HepG2 (cell line): Measurements from ENCODE around the gene ACSL6. TPM values are rescaled to one million over a fixed set of nuclear protein-coding genes. Genes with fewer than 3 reads are reported as not detected.

Experiments
- ATAC-seq: fragments of 200-7000 bp; cut with Tn5 transposase; 3 replicates; pipeline ENCODE4 v1.9.1; 2020; ENCODE audit warnings: mild to moderate bottlenecking, moderate library complexity
- BruUV-seq: library from RNA; stranded (reverse); fragments of 400-500 nt; replicated peaks from 2 replicates; lab custom pipeline; 2021; lab: Mats Ljungman, UMichigan
- CTCF ChIA-PET: fragments of 300-600 bp; formaldehyde crosslinking; extraction: SDS; loops from one replicate; lab custom pipeline; 2021; ENCODE audit warnings: low total read pairs, inconsistent platforms, low intra/inter-chr PET ratio; lab: Yijun Ruan, JAX
- POLR2A ChIA-PET: fragments of 350-600 bp; sonication (Branson Sonifier 250); formaldehyde crosslinking; loops from one replicate; lab custom pipeline; 2020; ENCODE audit warnings: antibody characterized with exemption, inconsistent platforms; lab: Yijun Ruan, JAX
- DNase-seq: peaks from one replicate; pipeline ENCODE4 v3.0.0-alpha.2; 2015; ENCODE audit warnings: low spot score
- FAIRE-seq: peaks from 3 replicates; lab custom pipeline; 2011; peaks lifted over from hg19 to GRCh38; lab: Jason Lieb, UNC
- H2AFZ ChIP-seq: one replicate; pipeline ENCODE4 v1.6.1; 2011; ENCODE audit warnings: low read length, inconsistent platforms
- H3K27ac ChIP-seq: fragments of 300-600 bp; 3 replicates; pipeline ENCODE4 v1.8.0; 2011; ENCODE audit warnings: mixed run types, mild to moderate bottlenecking, mixed read lengths, low read length, inconsistent platforms; ENCODE audit not compliant: insufficient read depth; ENCODE audit errors: extremely low read length
- H3K27me3 ChIP-seq, 2 experiments: fragments of 200-600 bp in 1 of 2; 2 replicates in 1 of 2; 3 replicates in 1 of 2; pipeline versions ENCODE4 v1.6.0 to v1.8.0; 2011; ENCODE audit warnings: low read length in 2 of 2, mild to moderate bottlenecking in 2 of 2, moderate library complexity in 2 of 2, inconsistent platforms in 1 of 2; ENCODE audit not compliant: insufficient read depth in 2 of 2, control insufficient read depth in 1 of 2
- H3K36me3 ChIP-seq, 2 experiments: fragments of 200-600 bp in 1 of 2; replicated peaks in 1 of 2; 2 replicates in 1 of 2; 3 replicates in 1 of 2; pipeline versions ENCODE4 v1.5.1 to v1.8.0; 2011; ENCODE audit warnings: low read length in 2 of 2, inconsistent platforms in 1 of 2; ENCODE audit not compliant: insufficient read depth in 2 of 2, control insufficient read depth in 1 of 2
- H3K4me1 ChIP-seq: 2 replicates; pipeline ENCODE4 v1.5.1; 2012; ENCODE audit warnings: low read length, inconsistent platforms; ENCODE audit not compliant: insufficient read depth
- H3K4me2 ChIP-seq: 2 replicates; pipeline ENCODE4 v1.6.0; 2011; ENCODE audit warnings: low read depth, low read length, inconsistent platforms
- H3K4me3 ChIP-seq, 3 experiments: fragments of 200-600 bp in 1 of 3; sonication (generic), shearing (Covaris generic) in 1 of 3; replicated peaks in 1 of 3; 2 replicates each; pipeline ENCODE4 v1.5.1; 2011 to 2016; ENCODE audit warnings: low read length in 3 of 3, inconsistent platforms in 2 of 3, low read depth in 2 of 3, mild to moderate bottlenecking in 2 of 3, control low read depth in 1 of 3, mixed read lengths in 1 of 3; ENCODE audit not compliant: insufficient read depth in 1 of 3
- H3K79me2 ChIP-seq: one replicate; pipeline ENCODE4 v1.6.1; 2011; ENCODE audit warnings: low read length, inconsistent platforms; ENCODE audit not compliant: insufficient read depth
- H3K9ac ChIP-seq: 2 replicates; pipeline ENCODE4 v1.6.0; 2011; ENCODE audit warnings: mild to moderate bottlenecking, low read depth, low read length, inconsistent platforms; ENCODE audit not compliant: insufficient read depth
- H3K9me3 ChIP-seq: 2 replicates; pipeline ENCODE4 v1.5.1; 2012; ENCODE audit warnings: mild to moderate bottlenecking, low read length
- H4K20me1 ChIP-seq: 2 replicates; pipeline ENCODE4 v1.6.0; 2011; ENCODE audit warnings: inconsistent platforms, mild to moderate bottlenecking, low read length, moderate library complexity; ENCODE audit not compliant: insufficient read depth
- PAF1 ChIP-seq: IDR thresholded peaks from 2 replicates; pipeline ENCODE4 v1.6.1; 2016; ENCODE audit warnings: missing genetic modification reagents, missing compliant biosample characterization
- RNF2 ChIP-seq: fragments of 450-650 bp; conservative IDR thresholded peaks from 2 replicates; pipeline ENCODE4 v1.6.1; 2016; ENCODE audit warnings: low read depth
- SALL2 ChIP-seq: sonication (generic); formaldehyde crosslinking; IDR thresholded peaks from 2 replicates; pipeline ENCODE4 v1.8.1; 2023; ENCODE audit warnings: mild to moderate bottlenecking, missing genetic modification reagents, inconsistent platforms
- SRSF9 ChIP-seq: fragments of 200-400 bp; formaldehyde crosslinking; IDR thresholded peaks from 2 replicates; pipeline ENCODE4 v1.6.1; 2018; ENCODE audit warnings: borderline replicate concordance, mild to moderate bottlenecking, low read depth, low read length; ENCODE audit not compliant: insufficient read depth, poor library complexity, severe bottlenecking
- WGBS: methylation state at CpG from one replicate; pipeline ENCODE4 v1.1.6; 2017; ENCODE audit warnings: low lambda C conversion rate; 5-methylcytosine and 5-hydroxymethylcytosine counted together
- in situ Hi-C: cut with HindIII; loops from 2 replicates; pipeline ENCODE4 v1.10.0; 2017; ENCODE audit warnings: low pct_unique_long_range_greater_than_20kb; ENCODE audit not compliant: extremely low pct_ligation_motif_present
- intact Hi-C: fragments of 100-400 bp; cut with micrococcal nuclease; formaldehyde crosslinking; loops from one replicate; pipeline ENCODE4 v1.10.0; 2022; ENCODE audit not compliant: unreplicated experiment
- polyA plus RNA-seq, 8 experiments: library from polyadenylated mRNA; depleted of rRNA in 3 of 8; stranded (reverse) in 7 of 8; unstranded in 1 of 8; fragments of >200 nt; fragmentation: Illumina TruSeq in 4 of 8; extraction: Trizol in 4 of 8; gene quantifications; 2 replicates each; pipeline versions ENCODE4 v1.2.1 to v1.2.3, GENCODE V29; 2011 to 2016; ENCODE audit warnings: low read depth in 4 of 8, missing spikeins in 1 of 8, mixed read lengths in 1 of 8; ENCODE audit not compliant: insufficient read depth in 1 of 8
- total RNA-seq, 5 experiments: library from RNA; depleted of rRNA; stranded (reverse); fragments of >200 nt; fragmentation: Illumina TruSeq; extraction: Trizol; gene quantifications; 2 replicates each; pipeline ENCODE4 v1.2.3, GENCODE V29; 2016; ENCODE audit warnings: low read depth in 1 of 5
- TF ChIP-seq, protein P1 (sequence below): sonication (generic); formaldehyde crosslinking; IDR thresholded peaks from 2 replicates; pipeline ENCODE4; 2020; ENCODE audit warnings: missing genetic modification reagents, mild to moderate bottlenecking, borderline replicate concordance

ACSL6 gene
- total and polyA plus RNA-seq, 2 of the 13 experiments (the other 11 are each of a cell fraction or from before 2014, with no cell fraction given): 3.7 to 3.8 TPM

DNA sequence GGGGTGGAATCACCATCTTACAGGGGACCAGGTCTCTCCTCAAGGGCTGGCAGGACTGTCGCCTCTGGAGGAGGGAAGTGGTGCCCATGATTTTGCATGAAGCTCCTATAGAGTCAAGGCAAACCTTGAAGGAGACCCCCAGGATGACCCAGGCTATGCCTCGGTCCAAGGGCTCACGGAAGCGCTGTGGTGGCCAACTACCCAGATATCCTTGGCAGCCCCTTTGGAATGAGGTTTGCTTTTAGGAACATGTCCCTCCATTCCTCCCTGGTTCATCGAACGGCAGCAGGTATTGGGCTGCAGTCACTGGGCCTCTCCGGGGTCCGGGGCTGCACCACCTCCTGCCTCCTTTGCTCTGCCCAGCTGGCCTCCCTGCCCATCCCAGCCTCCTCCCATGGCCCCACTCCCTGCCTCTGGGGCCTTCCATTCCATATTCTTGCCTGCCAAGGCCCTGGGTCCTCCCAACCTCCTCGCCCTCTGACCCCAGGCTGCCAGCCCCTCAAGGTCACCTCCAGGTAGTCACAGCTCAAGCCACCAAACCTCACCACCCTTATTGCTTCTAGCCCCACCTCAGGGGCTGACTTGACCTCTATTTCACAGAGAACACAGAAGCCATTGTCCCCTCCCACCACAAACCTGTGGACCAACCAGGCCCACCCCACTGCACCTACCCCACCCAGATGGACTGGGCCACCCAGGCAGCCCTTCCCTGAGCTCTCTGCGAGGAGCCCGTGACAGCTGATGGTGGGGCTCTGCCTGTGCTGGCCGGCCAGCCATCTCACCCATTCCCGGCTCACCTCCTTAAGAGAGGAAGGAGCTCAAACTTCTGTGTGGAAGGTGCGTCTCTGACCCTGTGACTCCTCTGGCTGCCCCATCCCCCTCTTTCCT is 45.4 kb upstream of the ACSL6 start:
- WGBS: 53% methylated on average over 7 of the region's 14 CpGs
- POLR2A ChIA-PET: no interaction called here
- Histone ChIP-seq H3K27me3 (peaks cover 3 to 19% of the 10 kb centered on the region in 2 experiments; a peak in 2 of 5 replicates), H3K9ac (no peak overlapping the region)
- TF ChIP-seq SRSF9 (no peak), RNF2 (no peak), SALL2 (CRISPR knock-in tag) (no peak), PAF1 (CRISPR knock-in tag) (no peak)
- TF ChIP-seq, protein P1, sequence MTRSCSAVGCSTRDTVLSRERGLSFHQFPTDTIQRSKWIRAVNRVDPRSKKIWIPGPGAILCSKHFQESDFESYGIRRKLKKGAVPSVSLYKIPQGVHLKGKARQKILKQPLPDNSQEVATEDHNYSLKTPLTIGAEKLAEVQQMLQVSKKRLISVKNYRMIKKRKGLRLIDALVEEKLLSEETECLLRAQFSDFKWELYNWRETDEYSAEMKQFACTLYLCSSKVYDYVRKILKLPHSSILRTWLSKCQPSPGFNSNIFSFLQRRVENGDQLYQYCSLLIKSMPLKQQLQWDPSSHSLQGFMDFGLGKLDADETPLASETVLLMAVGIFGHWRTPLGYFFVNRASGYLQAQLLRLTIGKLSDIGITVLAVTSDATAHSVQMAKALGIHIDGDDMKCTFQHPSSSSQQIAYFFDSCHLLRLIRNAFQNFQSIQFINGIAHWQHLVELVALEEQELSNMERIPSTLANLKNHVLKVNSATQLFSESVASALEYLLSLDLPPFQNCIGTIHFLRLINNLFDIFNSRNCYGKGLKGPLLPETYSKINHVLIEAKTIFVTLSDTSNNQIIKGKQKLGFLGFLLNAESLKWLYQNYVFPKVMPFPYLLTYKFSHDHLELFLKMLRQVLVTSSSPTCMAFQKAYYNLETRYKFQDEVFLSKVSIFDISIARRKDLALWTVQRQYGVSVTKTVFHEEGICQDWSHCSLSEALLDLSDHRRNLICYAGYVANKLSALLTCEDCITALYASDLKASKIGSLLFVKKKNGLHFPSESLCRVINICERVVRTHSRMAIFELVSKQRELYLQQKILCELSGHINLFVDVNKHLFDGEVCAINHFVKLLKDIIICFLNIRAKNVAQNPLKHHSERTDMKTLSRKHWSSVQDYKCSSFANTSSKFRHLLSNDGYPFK (CRISPR knock-in tag): no peak
- TF ChIP-seq, all 625 proteins: peak for 0
- no peaks in the 10 kb centered on the region for H3K36me3 ChIP-seq
- no peaks in the 10 kb centered on the region for H3K79me2 ChIP-seq
- DNase-seq (no peak), FAIRE-seq (no peak), ATAC-seq (no peak)
- no peaks in the 10 kb centered on the region for H3K9me3 ChIP-seq
- no peaks in the 10 kb centered on the region for H4K20me1 ChIP-seq
- CTCF ChIA-PET: no interaction called here
- intact Hi-C loops: no loop called here
- in situ Hi-C loops: no loop called here
- no peak overlapping the region for H3K4me3 ChIP-seq
- no peaks in the 10 kb centered on the region for H3K4me1 ChIP-seq
- no TSS peak for BruUV-seq
- H3K27ac ChIP-seq: no peak overlapping the region
- no peak overlapping the region for H3K4me2 ChIP-seq
- H2AFZ ChIP-seq: no peak overlapping the region
